Activated T-cell treated with anti-CD3 and anti-CD28 coated beads, Interleukin-2, amount 50 U/mL, for 1 hour (primary cell): ENCODE data around the gene PRRT1.
"Not testable (repeated sequence)": the region's sequence is repeated elsewhere in the genome, so short reads cannot be mapped to it uniquely, and the experiment has no call there.

Experiments
- DNase-seq: peaks from one replicate; pipeline ENCODE4 v3.0.0-alpha.2; 2020

Gene PRRT1

DNA sequence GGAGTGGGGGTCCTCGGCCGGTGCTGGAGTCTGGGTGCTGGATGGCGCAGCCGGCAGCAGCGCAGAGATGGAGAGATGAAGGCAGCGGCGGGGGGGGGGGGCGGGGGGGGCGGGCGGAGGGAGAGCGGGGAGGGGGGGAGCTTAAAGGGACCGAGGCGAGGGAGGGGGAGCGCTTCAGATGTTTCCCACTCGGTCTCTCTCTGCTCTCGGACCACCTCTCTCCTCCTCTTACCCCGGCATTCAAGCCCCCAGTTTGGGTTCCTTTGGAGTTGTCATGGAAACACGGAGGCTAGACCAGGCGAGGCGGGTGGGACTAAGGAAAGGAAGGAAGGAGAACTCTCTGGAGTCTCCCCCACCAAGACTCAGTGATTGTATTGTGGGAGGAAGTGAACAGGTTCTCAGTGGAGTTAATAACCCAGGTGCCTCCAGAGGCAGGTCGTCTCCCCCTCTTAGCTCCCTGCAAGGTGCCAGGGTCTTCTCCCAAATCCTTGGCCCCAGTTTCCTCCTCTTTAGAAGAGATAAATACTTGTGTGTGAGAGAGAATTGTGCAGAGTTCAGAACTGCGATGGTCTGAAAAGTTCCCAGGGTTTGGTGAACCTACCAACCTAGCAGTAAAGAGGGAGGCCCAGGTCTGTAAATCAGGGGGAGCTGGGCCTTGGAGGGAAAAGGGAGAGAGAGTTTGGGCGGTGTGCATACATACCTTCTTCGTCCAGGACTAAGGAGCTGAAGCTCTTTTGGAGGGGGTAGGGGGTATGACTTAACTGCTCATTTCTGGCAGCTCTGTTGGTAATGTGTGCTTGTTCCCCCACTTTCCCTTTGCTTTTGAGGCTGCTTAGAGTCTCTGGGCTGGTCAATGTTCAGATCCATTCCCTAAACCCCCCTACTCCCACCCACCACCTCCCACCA is at the start of gene PRRT1:
TSS of gene PRRT1 (minus strand) at position 77 of the 906 bp plus-strand sequence. CDS start 112 bp downstream, outside the sequence.
- DNase-seq, result peak; percentile 35

DNA sequence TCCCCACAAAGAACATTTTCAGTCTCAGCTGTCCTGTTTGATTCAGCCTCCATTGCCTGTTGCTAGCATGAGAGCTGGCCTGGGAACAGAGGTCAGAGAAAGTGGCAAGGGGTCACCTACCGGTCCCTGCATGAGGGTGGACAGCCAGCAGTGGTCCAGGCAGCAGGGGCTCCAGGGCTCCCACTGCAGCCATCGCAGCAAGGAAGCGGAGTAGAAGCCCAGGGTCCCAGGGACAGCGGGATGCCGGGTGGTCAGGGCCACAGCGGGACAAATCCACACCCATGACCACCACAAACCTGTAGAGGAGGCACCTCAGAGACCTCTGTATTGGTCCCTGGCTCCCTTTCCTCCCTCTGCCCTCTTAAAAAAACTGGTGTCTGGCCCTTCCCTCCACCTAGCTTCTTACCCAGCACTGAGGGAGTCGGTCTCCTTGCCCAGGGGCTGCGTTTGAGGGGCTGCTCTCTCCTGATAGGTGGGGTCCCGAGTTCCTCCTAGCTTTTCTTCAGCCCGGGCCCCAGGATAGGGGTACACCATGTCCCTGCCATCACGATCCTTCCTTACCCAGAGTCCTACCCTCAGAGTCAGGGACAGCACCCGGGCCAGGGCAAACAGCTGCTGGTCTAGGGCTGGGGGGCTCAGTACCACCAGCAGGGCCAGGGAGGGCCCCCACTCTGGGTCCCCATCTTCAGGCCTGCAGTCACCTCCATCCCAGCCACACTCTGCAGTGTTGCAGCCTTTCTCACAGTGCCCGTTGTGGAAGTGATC is 49.2 kb upstream of the PRRT1 start:
- DNase-seq, result no peak

DNA sequence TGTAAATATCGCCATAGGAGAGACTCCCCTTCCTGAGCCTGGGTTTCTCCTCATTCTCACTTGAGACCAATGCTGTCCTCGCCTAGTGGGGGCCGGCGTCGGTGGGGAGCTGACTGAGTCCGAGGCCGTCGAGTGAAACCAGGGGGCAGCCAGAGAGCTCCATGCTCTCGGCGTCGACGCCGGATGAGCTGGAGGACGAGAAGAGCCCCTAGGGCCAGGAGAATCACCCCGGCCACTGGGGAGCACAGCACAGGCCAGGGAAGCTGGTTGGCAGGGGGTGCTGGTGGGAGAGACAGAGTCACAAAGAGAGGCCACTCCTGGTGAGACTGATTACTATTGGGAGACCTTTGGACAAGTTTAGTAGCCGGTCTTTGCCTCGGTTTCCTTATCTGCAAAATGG is 47.1 kb upstream of the PRRT1 start:
- no peak for DNase-seq

DNA sequence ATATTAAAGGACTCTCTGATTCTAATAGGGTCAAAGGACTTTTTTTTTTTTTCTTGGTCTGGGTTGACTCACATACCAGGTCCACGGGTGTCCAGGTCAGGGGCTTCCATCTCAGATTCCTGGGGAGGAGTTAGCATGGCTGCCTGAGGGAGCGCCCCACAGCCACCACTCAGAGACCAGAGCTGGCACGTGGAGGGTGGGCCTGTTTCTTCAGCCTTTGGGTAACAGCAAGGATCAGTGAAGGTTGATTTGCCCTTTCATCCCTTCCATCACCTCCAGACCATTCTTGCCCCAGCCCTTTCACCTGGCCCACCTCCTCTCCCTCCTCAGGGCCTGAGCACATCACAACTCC is 46.6 kb upstream of the PRRT1 start:
- DNase-seq, result no peak

DNA sequence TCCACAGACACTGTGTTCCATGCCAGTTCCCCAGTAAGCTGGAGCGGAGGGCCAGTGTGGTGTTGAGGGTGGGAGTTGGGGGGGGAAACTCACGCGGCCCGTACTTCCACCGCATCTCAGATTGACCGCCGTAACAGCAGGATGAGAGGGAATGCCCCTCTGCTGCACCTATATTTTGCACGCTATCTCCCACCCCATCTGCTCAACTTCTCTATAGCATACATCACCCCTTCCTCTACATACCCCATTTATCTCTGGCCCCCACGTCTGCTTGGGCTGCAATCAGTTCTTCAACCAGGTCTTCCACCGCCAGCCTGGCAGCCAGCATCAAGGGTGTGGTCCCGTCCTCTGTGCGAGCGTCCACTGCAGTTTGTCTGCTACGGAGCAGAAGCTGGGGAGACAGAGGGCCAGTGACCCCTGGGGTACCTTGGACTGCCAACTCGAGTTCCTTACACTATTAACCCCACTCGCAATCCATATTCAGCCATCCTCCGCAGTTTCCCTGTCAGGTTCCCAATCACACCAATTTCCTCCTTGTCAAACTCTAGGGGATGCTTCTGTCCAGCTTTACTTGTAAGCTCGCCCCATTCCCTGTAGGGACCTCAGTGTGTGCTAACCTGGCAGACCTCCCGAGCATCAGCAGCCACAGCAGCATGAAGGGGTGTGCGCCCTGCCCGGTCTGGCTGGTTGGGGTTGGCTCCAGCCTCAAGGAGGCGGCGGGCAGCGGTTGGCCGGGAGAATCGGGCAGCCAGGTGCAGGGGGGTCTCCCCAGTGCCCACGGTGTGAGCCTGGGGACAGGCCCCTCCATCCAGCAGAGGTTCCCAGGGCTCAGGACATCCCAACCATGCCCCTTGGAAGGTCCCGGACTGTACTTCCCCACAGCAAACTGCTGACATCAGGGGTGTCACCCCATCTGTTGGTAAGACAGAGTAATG is 45.2 kb upstream of the PRRT1 start:
- DNase-seq, result no peak

DNA sequence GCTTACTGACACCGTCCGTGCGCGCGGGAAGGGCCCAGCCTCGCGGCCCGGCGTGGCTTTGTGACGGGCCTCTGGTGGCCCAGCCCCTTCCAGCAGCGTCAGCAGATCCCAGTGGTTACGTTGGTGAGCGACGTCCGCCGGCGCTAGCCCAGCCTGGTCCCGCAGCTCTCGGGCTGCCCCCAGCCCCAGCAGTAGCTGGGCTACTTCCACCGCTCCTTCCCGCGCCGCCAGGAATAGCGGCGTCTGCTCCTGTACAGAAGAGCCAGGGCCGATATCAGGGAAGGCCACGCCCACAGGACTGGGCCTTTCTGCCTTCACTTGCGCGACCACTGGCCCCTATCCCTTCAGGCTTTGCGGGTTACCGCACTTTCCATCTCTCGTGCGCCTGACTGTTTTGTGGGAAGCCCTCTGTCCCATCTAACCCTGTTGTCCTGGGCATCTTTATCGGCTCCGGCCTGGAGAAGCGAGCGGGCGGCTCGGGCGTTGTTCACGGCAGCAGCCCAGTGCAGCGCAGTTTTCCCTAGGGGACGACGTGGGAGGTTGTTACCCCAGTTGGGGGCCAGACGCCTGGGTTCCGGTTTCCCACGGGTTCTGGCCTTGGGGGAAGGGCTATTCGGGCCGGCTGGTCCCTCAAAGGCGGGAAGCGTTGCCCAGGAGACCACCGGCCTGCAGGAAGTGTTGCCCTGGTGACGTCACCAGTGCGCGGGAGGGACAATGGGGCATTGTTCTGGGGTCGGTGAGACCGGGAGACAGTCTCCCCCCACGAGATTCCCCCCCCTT is 44.4 kb upstream of the PRRT1 start:
- DNase-seq, result no peak

DNA sequence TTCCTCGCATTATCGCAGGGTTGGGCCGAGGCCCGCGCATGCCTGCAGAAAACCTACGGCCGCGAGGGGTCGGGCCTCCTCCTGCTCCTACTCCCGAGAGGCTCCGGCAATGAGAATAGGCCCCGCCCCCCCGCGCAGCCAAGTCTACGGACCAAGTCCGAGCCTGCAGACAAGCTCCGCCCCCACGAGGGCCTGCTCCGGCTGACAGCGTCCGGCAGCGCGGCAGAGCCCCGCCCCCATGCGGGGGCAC is 43.8 kb upstream of the PRRT1 start:
- peak; percentile 98 for DNase-seq

DNA sequence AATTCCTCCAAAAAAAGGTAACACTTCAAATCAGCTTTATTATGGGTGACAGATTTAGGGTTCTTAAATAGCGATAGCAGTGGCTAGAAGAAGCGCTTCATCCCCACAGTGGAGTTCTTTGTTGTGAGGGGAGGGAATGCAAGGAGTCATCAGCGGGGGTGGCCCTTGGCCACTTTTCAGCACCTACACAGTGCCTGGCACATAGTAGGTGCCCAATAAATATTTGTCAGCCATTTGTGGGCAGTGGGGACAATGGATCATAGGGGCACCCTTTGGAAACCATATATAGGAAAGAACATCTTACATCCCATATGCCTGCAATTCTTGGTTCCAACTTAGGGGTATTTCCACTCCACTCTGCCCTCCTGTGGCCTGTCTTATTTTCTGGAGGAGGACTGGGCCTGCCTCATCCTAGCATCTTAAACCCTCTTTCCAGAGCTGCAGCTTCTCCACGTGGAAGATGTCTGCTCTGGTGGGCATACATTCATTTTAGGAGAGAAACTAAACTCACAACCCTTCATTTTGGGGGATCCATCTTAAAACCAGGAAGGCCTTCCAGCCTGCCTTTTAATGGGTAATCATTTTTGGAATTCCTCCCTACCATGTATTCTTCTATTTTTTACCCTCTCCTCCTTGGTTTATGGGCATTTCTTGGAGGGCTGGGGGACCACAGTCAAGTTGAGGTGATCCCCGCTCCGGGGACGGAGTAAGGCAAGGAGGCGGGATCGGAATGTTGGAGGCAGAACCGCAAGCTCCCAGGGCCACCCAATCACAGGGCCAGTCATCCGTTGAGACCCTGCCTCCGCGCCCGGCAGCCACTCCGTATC is 43.3 kb upstream of the PRRT1 start:
- DNase-seq, result no peak

DNA sequence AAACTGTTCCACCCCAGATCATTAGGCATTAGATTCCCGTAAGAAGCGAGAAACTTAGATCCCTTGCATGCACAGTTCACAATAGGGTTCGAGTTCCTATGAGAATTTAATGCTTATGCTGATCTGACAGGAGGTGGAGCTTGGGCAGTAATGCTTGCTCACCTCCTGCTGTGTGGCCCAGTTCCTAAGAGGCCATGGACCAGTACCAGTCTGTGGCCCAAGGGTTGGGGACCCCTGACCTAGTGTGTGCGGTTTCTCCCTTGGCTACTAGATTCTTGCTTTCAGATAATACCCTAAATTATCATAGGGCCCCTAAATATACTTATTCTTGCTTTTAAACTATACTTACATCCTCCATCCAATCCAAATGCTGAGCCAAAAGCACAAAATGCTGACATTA is 42.6 kb upstream of the PRRT1 start:
- no peak for DNase-seq

DNA sequence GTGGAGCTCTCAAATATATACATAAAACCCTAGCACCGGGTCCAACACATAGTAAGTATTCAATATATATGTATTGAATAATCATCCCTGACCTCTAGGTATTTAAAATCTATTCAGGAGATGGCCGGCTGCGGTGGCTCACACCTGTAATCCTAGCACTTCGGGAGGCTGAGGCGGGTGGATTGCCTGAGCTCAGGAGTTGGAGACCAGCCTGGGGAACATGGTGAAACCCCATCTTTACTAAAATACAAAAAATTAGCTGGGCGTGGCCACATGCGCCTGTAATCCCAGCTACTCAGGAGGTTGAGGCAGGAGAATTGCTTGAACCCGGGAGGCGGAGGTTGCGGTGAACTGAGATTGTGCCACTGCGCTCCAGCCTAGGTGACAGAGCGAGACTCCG is 41.4 kb upstream of the PRRT1 start:
- DNase-seq, result not testable (repeated sequence)

DNA sequence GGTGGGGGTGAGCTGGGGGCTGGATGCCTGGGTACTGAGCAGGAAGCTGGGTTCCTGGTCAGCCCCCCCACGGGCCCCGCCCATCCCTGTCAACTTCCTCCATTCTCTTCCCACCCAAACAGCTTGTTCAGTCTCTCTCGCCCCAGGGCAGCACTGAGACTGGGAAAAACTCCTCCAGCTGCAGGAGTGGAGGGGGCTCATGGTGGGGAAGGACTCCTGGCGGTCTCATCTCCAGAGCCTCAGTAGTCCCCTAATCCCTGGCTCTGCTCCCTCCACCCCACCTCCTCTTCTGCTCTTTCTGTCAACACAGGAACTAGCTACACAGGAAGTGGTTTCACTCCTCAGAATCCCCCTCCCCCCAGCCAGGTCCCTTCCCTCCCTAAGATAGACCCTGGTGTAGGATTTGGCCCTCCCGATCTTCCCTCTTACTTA is 40.9 kb upstream of the PRRT1 start, which contains the start of gene GPSM3:
TSS of gene GPSM3 (minus strand) at position 36 of the 432 bp plus-strand sequence. CDS start 130 bp downstream, outside the sequence.
- DNase-seq, result peak; percentile 63

DNA sequence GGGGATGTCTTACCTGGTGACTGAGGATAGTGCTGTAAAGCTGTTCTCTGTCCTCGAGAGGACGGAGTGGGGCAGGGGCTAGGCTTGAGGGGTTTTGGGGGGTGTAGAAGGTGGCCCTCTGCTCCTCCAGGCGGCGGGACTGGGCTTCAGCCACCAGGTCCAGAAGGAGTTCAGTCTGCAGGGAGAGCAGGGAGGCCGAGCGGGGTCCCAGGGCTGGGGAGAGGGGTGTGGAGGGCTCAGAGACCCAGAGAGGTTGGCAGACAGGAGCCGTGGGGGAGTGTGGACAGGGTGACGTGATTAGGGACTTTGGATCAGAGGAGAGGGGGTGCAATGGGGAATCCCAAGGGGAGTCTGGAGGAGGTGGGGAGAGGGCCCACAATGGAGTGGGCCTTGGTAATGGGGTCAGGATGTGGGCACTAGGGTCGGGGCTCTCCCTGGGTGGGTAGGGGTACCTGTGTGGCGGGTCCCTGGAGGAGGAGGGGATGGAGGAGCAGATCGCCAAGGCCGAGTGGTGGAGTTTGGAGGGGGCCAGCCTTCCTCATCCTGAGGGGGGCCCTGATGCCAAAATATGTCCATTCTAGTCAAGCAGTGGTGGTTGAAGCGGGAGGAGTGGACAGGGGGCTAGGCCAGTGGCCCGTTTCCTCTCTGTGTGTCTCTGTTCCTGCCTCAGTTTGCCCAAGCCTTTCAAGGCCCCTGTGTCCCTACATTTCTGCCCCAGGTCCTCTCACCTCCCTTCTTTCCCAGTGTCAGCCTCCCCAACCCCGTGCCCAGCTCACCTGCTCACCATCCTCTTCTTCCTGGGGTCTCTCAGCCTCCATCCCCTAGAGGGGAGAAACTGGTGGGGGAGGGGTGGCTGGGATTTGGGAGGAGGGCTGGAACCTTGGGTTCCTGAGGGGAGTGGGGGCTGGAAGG is 40.2 kb upstream of the PRRT1 start:
- no peak for DNase-seq

DNA sequence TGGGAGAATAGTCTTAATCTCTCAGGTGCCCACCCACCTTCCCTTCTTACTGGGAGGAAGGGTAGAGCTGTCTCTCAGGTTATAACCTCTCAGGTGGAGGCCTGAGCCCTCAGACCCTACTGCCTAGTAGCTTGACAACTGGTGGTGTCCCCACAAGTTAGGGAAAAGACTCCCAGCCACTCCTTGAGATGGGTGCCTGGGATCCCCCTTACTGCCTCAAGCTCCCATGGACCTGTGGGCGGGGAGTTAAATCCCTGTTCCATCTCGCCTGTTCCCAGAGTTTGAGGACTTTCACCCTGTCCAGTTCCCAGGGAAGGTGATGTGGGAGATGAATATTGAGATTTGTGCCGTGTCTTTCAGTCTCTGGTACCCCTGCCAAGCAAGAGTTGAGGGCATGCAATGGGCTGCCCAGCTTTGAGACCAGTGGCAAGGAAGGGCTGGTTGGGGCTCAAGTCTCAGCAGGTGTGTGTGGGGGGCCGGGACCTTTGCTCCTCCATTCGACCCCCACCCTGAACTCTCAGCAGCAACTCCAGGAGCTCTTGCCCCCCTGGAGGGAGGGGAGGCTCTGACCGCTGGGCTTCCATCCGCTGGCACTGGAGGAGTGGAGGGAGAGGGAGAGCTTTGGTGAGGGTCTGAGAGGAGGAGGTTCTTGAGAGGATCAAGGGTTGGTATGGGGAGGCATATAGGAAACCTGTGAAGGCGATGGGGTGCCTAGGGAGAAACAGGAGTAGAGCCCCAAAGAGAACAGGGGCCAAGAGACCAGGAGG is 39.4 kb upstream of the PRRT1 start:
- no peak for DNase-seq

DNA sequence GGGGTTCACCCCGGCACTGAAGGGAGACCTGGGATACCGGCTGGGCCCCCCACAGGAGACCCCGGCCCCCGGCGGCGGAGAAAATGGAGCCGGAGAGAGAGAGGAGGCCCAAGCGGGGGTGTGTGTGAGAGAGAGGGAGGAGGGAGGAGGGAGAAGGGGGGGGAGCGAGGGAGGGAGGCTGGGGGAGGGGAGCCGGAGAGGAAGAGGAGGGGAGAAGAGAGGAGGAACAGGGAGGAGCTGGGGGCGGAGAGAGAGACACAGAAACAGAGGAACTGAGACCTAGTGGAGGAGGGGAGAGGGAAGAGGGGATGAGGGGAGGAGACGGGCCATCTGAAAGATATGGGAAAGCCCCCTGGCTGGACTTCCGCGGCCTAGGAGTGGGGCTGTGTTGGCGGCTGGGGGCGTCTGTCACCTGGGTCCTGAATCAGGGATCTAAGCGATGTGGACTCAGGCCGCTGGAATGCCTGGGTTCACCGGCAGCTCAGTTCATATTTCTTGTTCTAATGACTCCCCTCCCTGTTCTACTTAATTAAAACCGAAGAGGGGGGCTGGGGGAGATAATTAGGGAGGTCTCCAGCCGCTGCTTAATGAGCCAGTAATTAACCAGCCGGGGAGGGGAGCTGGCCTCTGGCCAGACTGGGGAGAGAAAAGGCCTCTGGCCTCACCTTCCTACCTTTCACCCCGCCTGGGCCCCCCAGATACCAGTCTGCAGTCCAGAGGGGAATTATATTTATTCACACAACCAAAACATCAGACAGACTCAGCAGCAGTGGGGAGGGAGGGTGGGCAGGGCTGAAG is 38.5 kb upstream of the PRRT1 start, which contains the start of gene PBX2:
TSS of gene PBX2 (minus strand) at position 149 of the 798 bp plus-strand sequence. CDS start 287 bp downstream, outside the sequence.
- DNase-seq, result peak; percentile 74

DNA sequence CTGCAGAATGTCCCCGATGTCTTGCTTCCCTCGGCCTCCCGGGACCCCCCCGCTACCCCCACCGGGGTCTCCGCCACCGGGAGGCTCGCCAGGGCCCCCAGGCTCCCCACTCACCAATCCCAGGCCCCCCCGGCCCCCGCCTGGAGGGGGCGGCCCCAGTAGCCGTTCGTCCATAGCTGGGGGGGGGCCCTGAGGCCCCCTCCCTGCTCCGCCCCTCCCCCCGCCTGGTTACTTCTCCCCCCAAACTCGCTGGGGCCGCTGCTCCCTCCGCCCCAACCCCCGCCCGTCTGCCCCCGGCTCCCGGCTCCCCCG is 38.0 kb upstream of the PRRT1 start:
- DNase-seq, result no peak

DNA sequence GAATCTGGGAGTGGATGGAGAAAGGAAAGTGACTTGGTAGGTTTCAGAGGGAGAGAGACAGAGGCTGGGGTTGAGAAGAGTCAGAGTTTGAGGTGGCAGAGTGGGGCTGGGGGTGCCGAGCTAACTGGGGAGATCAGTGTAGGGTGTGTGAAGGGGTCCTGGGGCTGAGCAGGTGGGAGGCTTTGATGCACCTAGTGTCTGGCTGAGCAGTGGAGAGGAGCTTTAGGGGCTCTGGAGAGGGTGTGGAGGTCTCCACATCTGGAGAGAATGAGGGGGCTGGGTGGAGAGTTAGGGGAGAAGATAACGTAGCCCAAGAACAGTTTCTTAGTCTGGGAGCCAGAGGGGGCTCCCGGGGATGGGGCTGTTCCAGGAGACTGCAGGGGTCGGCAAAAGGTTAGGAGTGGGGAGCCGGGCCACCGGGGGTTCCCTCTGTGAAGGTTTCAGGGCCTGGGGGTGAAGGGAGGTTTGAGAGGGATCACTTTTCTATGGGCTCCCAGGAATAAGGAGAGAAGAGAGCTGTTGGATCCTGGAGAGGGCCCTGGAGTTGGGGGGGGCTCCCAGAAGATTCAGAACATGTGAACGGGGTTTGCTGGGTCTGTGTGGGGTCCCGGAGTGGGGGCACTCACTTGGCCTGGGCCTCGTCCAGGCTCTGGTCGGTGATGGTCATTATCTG is 37.5 kb upstream of the PRRT1 start:
- DNase-seq, result no peak

DNA sequence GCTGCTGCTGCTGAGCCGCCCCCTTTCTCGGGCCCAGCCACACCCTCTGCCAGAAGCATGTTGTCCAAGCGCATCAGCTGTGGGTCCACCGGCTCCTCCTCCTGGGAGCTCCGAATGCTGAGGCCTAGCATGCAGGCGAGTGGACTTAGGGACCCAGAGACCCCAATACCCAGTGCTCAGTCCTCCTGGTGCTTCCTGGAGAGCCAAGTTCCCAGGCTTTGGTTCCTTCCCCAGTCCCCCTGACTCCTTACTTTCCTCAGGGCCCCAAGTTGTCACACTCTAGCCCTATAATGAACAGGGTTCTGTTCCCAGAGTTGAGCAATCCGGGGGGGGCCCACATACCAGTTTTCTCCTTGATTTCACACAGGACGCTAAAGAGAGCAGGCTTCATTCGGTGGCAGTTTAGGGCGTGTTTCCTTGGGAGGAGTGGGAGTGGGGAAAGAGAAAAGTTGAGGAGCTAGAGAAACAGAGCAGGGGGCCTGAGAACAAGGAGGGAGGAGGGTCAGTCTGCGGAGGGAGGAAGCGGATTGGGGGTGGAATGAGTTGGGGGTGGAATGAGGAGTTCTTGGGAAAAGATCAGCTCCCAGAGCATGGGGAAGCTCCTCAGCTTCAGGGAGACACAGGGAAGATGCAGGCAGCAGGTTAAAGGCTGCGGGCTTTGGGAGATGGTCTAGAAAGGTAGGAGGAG is 36.8 kb upstream of the PRRT1 start:
- no peak for DNase-seq
